A549 (cell line): ENCODE measurements around the gene RAE1. TPM values are rescaled to one million over a fixed set of nuclear protein-coding genes. Genes with fewer than 3 reads are reported as not detected.

ENCODE experiments used
- ATAC-seq, 2 experiments: fragments of 200-7000 bp in 1 of 2; fragments of >200 bp in 1 of 2; cut with Nextera tagmentation in 1 of 2; cut with Tn5 transposase in 1 of 2; 3 replicates each; pipeline versions ENCODE4 v1.8.0 to v1.9.1; 2018 to 2020; ENCODE audit warnings: mild to moderate bottlenecking in 1 of 2, moderate library complexity in 1 of 2
- CTCF ChIA-PET: fragments of 300-600 bp; sonication (Branson Sonifier 250); formaldehyde crosslinking; extraction: SDS; loops from one replicate; lab custom pipeline; 2021; ENCODE audit warnings: antibody characterized with exemption, inconsistent platforms; lab: Yijun Ruan, JAX
- POLR2A ChIA-PET: fragments of 350-600 bp; formaldehyde crosslinking; extraction: SDS; loops from one replicate; lab custom pipeline; 2021; ENCODE audit warnings: antibody characterized with exemption, inconsistent platforms; lab: Yijun Ruan, JAX
- DNase-seq, 2 experiments: peaks; one replicate each; pipeline versions ENCODE4 v3.0.0 to v3.0.0-alpha.2; 2011 to 2016; ENCODE audit warnings: low read depth in 1 of 2, low spot score in 1 of 2
- FAIRE-seq: peaks from 2 replicates; lab custom pipeline; 2011; peaks lifted over from hg19 to GRCh38; lab: Jason Lieb, UNC
- H3K27ac ChIP-seq, 2 experiments: fragments of >200 bp; sonication (Bioruptor Twin); formaldehyde crosslinking; 3 replicates each; pipeline ENCODE4 v1.5.1; 2016 to 2017
- H3K4me1 ChIP-seq: fragments of >200 bp; sonication (Bioruptor Twin); formaldehyde crosslinking; 3 replicates; pipeline ENCODE4 v1.6.1; 2016
- H3K4me2 ChIP-seq: fragments of >200 bp; sonication (Bioruptor Twin); formaldehyde crosslinking; 3 replicates; pipeline ENCODE4 v1.6.1; 2016
- H3K4me3 ChIP-seq: fragments of >200 bp; sonication (Bioruptor Twin); formaldehyde crosslinking; 3 replicates; pipeline ENCODE4 v1.5.1; 2016
- H3K9me3 ChIP-seq: fragments of >200 bp; sonication (Bioruptor Twin); formaldehyde crosslinking; 3 replicates; pipeline ENCODE4 v1.6.1; 2016
- BHLHE40 ChIP-seq: IDR thresholded peaks from 2 replicates; pipeline ENCODE4 v1.6.1; 2012; ENCODE audit warnings: low read depth, low read length, inconsistent platforms
- CBX2 ChIP-seq: fragments of 200-600 bp; sonication (generic); IDR thresholded peaks from 2 replicates; pipeline ENCODE4 v1.6.1; 2016; ENCODE audit warnings: low read depth, mild to moderate bottlenecking, borderline replicate concordance
- CBX8 ChIP-seq: fragments of 200-600 bp; sonication (generic); IDR thresholded peaks from 2 replicates; pipeline ENCODE4 v1.6.1; 2016
- EHF ChIP-seq: fragments of 250-450 bp; sonication (Bioruptor Pico); IDR thresholded peaks from 2 replicates; pipeline ENCODE4 v1.5.0; 2020; ENCODE audit warnings: mild to moderate bottlenecking
- EP300 ChIP-seq, 2 experiments: fragments of >200 bp; sonication (Bioruptor Twin); formaldehyde crosslinking; IDR thresholded peaks; 2 replicates in 1 of 2; 3 replicates in 1 of 2; pipeline ENCODE4 v1.6.1; 2016 to 2017
- ESRRA ChIP-seq: fragments of 150-350 bp; IDR thresholded peaks from 2 replicates; pipeline ENCODE4 v1.6.1; 2014; ENCODE audit warnings: mild to moderate bottlenecking, low read length, borderline replicate concordance
- GATA3 ChIP-seq: IDR thresholded peaks from 2 replicates; pipeline ENCODE4 v1.6.1; 2012; ENCODE audit warnings: borderline replicate concordance
- HEYL ChIP-seq: fragments of 250-450 bp; sonication (Bioruptor Pico); IDR thresholded peaks from 2 replicates; pipeline ENCODE4 v1.8.0; 2021; ENCODE audit warnings: mild to moderate bottlenecking, moderate library complexity
- HOXA7 ChIP-seq: fragments of 250-450 bp; sonication (Bioruptor Pico); IDR thresholded peaks from 2 replicates; pipeline ENCODE4 v1.5.0; 2020; ENCODE audit warnings: mild to moderate bottlenecking, moderate library complexity
- HOXB5 ChIP-seq: fragments of 250-450 bp; sonication (Bioruptor Pico); IDR thresholded peaks from 2 replicates; pipeline ENCODE4 v1.5.0; 2020; ENCODE audit warnings: mild to moderate bottlenecking, moderate library complexity
- MAFK ChIP-seq: fragments of 450-650 bp; IDR thresholded peaks from 2 replicates; pipeline ENCODE4 v1.6.1; 2014; ENCODE audit not compliant: partially characterized antibody
- MAZ ChIP-seq: fragments of 150-350 bp; IDR thresholded peaks from 2 replicates; pipeline ENCODE4 v1.6.1; 2014; ENCODE audit warnings: antibody characterized with exemption, low read depth, low read length, borderline replicate concordance
- MYC ChIP-seq: IDR thresholded peaks from 2 replicates; pipeline ENCODE4 v1.6.1; 2012; ENCODE audit warnings: mild to moderate bottlenecking, inconsistent platforms, low read length, improper control_type of control experiment, borderline replicate concordance
- NFE2L2 ChIP-seq: fragments of 150-350 bp; conservative IDR thresholded peaks from 2 replicates; pipeline ENCODE4 v1.6.1; 2014; ENCODE audit warnings: low read length
- RCOR1 ChIP-seq: fragments of 150-350 bp; IDR thresholded peaks from 2 replicates; pipeline ENCODE4 v1.6.1; 2014; ENCODE audit warnings: antibody characterized with exemption, low read length, low read depth
- SMC3 ChIP-seq: fragments of >200 bp; sonication (Bioruptor Twin); formaldehyde crosslinking; IDR thresholded peaks from 3 replicates; pipeline ENCODE4 v1.6.1; 2018; ENCODE audit warnings: inconsistent platforms
- ZFP36 ChIP-seq: fragments of 450-650 bp; IDR thresholded peaks from 2 replicates; pipeline ENCODE4 v1.6.1; 2014; ENCODE audit warnings: borderline replicate concordance; ENCODE audit not compliant: partially characterized antibody
- ZSCAN20 ChIP-seq: fragments of 250-450 bp; sonication (Bioruptor Pico); IDR thresholded peaks from 2 replicates; pipeline ENCODE4 v1.8.0; 2022; ENCODE audit warnings: mild to moderate bottlenecking, moderate library complexity
- WGBS: methylation state at CpG from one replicate; pipeline ENCODE4 v1.1.6; 2017; ENCODE audit errors: missing lambda C conversion rate; 5-methylcytosine and 5-hydroxymethylcytosine counted together
- polyA plus RNA-seq, 4 experiments: library from polyadenylated mRNA; depleted of rRNA in 3 of 4; stranded (reverse); fragments of >200 nt; fragmentation: RNase III in 1 of 4; extraction: RNeasy Plus Mini Kit Qiagen cat#74134 plus additional on column Dnase treatment in 1 of 4; gene quantifications; 2 replicates in 3 of 4; 3 replicates in 1 of 4; pipeline ENCODE4 v1.2.3, GENCODE V29; 2011 to 2017
- TF ChIP-seq, protein P1 (sequence below): IDR thresholded peaks from 2 replicates; pipeline ENCODE4 v1.6.1; 2012
- TF ChIP-seq, protein P2 (sequence below): IDR thresholded peaks from 2 replicates; pipeline ENCODE4 v1.6.1; 2012
- TF ChIP-seq, protein P3 (sequence below): fragments of 150-350 bp; IDR thresholded peaks from 2 replicates; pipeline ENCODE4 v1.6.1; 2014; ENCODE audit warnings: low read depth, mild to moderate bottlenecking, low read length

RAE1 gene
- polyA plus RNA-seq, 2 of the 4 experiments (the other 2 are of a cell fraction): 54.7 to 69.6 TPM

DNA sequence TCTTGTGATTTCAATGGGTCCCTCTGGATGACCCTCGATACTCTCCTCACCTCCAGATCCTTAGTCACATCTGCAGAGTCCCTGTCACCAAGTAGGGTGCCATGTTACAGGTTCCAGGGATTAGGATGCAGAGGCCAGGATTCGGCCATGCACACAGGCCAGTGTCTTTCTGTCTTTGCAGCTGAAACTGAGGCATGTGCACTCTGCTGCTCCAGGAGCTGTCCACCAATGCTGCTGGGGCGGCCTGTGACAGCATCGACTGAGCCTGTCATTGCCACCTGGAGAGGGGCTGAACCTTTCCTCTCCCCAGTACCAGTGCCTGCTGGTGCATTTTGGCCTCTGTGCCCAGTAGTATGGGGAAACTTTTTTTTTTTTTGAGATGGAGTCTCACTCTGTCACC, 35.7 kb downstream of the RAE1 start:
- CTCF ChIA-PET: interaction anchor here (1.2 kb wide), 1 partner anchor 109 kb away, joined by 5 read pairs; no protein-coding TSS in a partner anchor
- no peak overlapping the region for H3K27ac ChIP-seq
- TF ChIP-seq, protein P1, sequence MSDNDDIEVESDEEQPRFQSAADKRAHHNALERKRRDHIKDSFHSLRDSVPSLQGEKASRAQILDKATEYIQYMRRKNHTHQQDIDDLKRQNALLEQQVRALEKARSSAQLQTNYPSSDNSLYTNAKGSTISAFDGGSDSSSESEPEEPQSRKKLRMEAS: no peak
- TF ChIP-seq MAFK (no peak), ESRRA (no peak), ZSCAN20 (CRISPR knock-in tag) (no peak), MYC (no peak), BHLHE40 (no peak), CBX8 (no peak), EHF (CRISPR knock-in tag) (no peak), HOXA7 (CRISPR knock-in tag) (no peak)
- TF ChIP-seq, protein P2, sequence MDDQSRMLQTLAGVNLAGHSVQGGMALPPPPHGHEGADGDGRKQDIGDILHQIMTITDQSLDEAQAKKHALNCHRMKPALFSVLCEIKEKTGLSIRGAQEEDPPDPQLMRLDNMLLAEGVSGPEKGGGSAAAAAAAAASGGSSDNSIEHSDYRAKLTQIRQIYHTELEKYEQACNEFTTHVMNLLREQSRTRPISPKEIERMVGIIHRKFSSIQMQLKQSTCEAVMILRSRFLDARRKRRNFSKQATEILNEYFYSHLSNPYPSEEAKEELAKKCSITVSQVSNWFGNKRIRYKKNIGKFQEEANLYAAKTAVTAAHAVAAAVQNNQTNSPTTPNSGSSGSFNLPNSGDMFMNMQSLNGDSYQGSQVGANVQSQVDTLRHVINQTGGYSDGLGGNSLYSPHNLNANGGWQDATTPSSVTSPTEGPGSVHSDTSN: no peak
- TF ChIP-seq, protein P3, sequence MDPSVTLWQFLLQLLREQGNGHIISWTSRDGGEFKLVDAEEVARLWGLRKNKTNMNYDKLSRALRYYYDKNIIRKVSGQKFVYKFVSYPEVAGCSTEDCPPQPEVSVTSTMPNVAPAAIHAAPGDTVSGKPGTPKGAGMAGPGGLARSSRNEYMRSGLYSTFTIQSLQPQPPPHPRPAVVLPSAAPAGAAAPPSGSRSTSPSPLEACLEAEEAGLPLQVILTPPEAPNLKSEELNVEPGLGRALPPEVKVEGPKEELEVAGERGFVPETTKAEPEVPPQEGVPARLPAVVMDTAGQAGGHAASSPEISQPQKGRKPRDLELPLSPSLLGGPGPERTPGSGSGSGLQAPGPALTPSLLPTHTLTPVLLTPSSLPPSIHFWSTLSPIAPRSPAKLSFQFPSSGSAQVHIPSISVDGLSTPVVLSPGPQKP: no peak
- POLR2A ChIA-PET: no interaction called here
- H3K9me3 ChIP-seq: no peaks in the 10 kb centered on the region
- 83% methylated on average over 4 of the region's 4 CpGs for WGBS
- no peaks in the 10 kb centered on the region for H3K4me1 ChIP-seq
- no peak overlapping the region for H3K4me2 ChIP-seq
- ATAC-seq (no peak), FAIRE-seq (no peak), DNase-seq (no peak)
- no peak overlapping the region for H3K4me3 ChIP-seq

DNA sequence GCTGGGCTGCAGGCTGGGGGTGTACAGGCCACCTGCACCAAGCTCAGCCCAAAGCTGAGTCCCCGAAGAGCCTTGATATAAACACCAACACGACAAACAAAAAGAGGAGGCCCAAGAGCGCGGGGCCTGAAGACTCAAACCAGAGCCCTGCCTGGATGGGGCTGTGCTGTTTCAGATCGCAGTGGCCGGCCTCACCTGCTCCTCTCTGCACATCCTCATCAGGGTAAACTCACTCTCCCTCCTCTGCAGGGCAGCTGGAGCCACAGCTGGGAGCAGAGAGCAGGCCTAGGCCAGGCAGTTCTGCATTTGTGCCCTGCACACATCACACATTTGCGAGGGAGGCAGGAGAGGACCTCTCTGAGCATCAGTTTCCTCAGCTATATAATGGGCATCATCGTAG, 36.4 kb downstream of the RAE1 start:
- POLR2A ChIA-PET: no interaction called here

DNA sequence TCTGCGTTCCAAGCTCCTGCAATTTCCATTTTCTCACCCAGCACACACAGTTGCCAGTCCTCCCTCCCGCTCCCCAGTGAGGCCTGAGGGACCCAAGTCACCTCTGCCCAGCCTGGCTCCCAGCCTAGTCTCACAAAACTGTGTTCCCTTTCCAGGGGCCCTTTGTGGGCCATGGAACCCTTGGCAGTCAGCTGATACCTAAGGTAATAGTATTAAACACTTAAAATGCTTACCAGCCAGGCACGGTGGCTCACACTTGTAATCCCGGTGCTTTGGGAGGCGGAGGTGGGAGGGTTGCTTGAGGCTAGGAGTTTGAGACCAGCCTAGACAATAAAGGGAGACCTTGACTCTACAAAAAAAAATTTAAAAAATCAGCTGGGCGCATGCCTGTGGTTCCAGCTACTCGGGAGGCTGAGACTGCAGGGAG, 36.9 kb downstream of the RAE1 start:
- TF ChIP-seq CBX8: no peak
- no peak for TF ChIP-seq EHF (CRISPR knock-in tag)
- no peak for TF ChIP-seq EP300 (IDR thresholded peaks at IDR 0.05)
- no peak overlapping the region for H3K27ac ChIP-seq
- no peak for ATAC-seq
- H3K4me2 ChIP-seq: no peak overlapping the region
- no peak for FAIRE-seq
- 86% methylated on average over 7 of the region's 7 CpGs for WGBS
- no peak for DNase-seq
- peaks cover 9% of the 10 kb centered on the region for H3K4me1 ChIP-seq
- CTCF ChIA-PET: interaction anchor here (0.9 to 1.5 kb wide), 3 partner anchors 104 to 120 kb away, joined by 4 to 5 read pairs (median 5); no protein-coding TSS in a partner anchor
- POLR2A ChIA-PET: no interaction called here
- H3K9me3 ChIP-seq: no peaks in the 10 kb centered on the region
- H3K4me3 ChIP-seq: no peak overlapping the region

More for the DNA sequence above, 36.4 kb downstream of the RAE1 start:
- Histone ChIP-seq H3K4me2 (no peak overlapping the region), H3K4me1 (peaks cover 5% of the 10 kb centered on the region), H3K4me3 (no peak overlapping the region), H3K9me3 (no peaks in the 10 kb centered on the region), H3K27ac (no peak overlapping the region)
- 93% methylated on average over 8 of the region's 8 CpGs for WGBS
- TF ChIP-seq HOXB5 (CRISPR knock-in tag) (no peak), MAZ (no peak), ZSCAN20 (CRISPR knock-in tag) (no peak), NFE2L2 (no peak), MAFK (no peak), BHLHE40 (no peak), CBX2 (no peak), ZFP36 (no peak), HOXA7 (CRISPR knock-in tag) (no peak), RCOR1 (no peak), EHF (CRISPR knock-in tag) (no peak), GATA3 (no peak), HEYL (no peak), SMC3 (no peak)
- DNase-seq (no peak), ATAC-seq (no peak), FAIRE-seq (no peak)
- CTCF ChIA-PET: interaction anchor here (0.9 to 1.5 kb wide), 3 partner anchors 105 to 121 kb away, joined by 4 to 5 read pairs (median 5); no protein-coding TSS in a partner anchor
